Panc1 (cell line): ENCODE data around the gene GC.
A peak's percentile ranks its signal among the peaks of the same experiment; 100 is the strongest.

Experiments used
- POLR2AphosphoS5 ChIP-seq: IDR thresholded peaks from 2 replicates; pipeline ENCODE4 v1.6.1; 2012; ENCODE audit warnings: mild to moderate bottlenecking, low read depth, low read length, moderate library complexity
- TF ChIP-seq, protein P1 (sequence below): fragments of 450-650 bp; IDR thresholded peaks from 2 replicates; pipeline ENCODE4 v1.5.1; 2017; ENCODE audit warnings: mild to moderate bottlenecking

GRCh38 chr4:71709961-71710360 lies 73.9 kb downstream of the GC start:
- TF ChIP-seq, protein P1, sequence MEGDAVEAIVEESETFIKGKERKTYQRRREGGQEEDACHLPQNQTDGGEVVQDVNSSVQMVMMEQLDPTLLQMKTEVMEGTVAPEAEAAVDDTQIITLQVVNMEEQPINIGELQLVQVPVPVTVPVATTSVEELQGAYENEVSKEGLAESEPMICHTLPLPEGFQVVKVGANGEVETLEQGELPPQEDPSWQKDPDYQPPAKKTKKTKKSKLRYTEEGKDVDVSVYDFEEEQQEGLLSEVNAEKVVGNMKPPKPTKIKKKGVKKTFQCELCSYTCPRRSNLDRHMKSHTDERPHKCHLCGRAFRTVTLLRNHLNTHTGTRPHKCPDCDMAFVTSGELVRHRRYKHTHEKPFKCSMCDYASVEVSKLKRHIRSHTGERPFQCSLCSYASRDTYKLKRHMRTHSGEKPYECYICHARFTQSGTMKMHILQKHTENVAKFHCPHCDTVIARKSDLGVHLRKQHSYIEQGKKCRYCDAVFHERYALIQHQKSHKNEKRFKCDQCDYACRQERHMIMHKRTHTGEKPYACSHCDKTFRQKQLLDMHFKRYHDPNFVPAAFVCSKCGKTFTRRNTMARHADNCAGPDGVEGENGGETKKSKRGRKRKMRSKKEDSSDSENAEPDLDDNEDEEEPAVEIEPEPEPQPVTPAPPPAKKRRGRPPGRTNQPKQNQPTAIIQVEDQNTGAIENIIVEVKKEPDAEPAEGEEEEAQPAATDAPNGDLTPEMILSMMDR: peak; percentile 14
- TF ChIP-seq POLR2AphosphoS5: no peak
